CD4-positive, alpha-beta T cell treated with Interleukin-17A for 4 hours (primary cell): ENCODE results near the gene TRABD2A.
A peak's percentile ranks its signal among the peaks of the same experiment; 100 is the strongest.
"Not testable (repeated sequence)": the region's sequence is repeated elsewhere in the genome, so short reads cannot be mapped to it uniquely, and the experiment has no call there.

Experiments
- DNase-seq: peaks from one replicate; pipeline ENCODE4 v3.0.0-alpha.2; 2020; ENCODE audit warnings: mixed read lengths

Gene TRABD2A

GRCh38 chr2:84811839-84812431, 68.9 kb downstream of the TRABD2A start:
- DNase-seq: no peak

GRCh38 chr2:84808279-84808678, 72.6 kb downstream of the TRABD2A start:
- no peak for DNase-seq

- DNase-seq: no peak
Measured at GRCh38 chr2:84807063-84807485, 73.8 kb downstream of the TRABD2A start.

- no peak for DNase-seq
Measured at GRCh38 chr2:84805250-84805958, 75.5 kb downstream of the TRABD2A start.

- DNase-seq: no peak
Measured at GRCh38 chr2:84801811-84802210, 79.1 kb downstream of the TRABD2A start.

- no peak for DNase-seq
Measured at GRCh38 chr2:84800194-84800805, 80.6 kb downstream of the TRABD2A start.

- DNase-seq: no peak
Measured at GRCh38 chr2:84799772-84800171, 81.1 kb downstream of the TRABD2A start.

GRCh38 chr2:84797271-84797670, 83.6 kb downstream of the TRABD2A start:
- no peak for DNase-seq

- DNase-seq: no peak
Measured at GRCh38 chr2:84796798-84797197, 84.1 kb downstream of the TRABD2A start.

GRCh38 chr2:84793641-84794040, 87.2 kb downstream of the TRABD2A start:
- no peak for DNase-seq

- no peak for DNase-seq
Measured at GRCh38 chr2:84792856-84793522, 87.9 kb downstream of the TRABD2A start.

- DNase-seq: no peak
Measured at GRCh38 chr2:84788498-84788897, 92.4 kb downstream of the TRABD2A start.

GRCh38 chr2:84788027-84788426, 92.9 kb downstream of the TRABD2A start:
- DNase-seq: no peak

- no peak for DNase-seq
Measured at GRCh38 chr2:84786601-84787000, 94.3 kb downstream of the TRABD2A start.

GRCh38 chr2:84785950-84786349, 94.9 kb downstream of the TRABD2A start:
- no peak for DNase-seq

- peak; percentile 64 for DNase-seq
Measured at GRCh38 chr2:84782717-84783442, 98.0 kb downstream of the TRABD2A start.

GRCh38 chr2:84781942-84782716, 98.8 kb downstream of the TRABD2A start:
- DNase-seq: peak; percentile 79

- DNase-seq: no peak
Measured at GRCh38 chr2:84779781-84780180, 101.1 kb downstream of the TRABD2A start.

- no peak for DNase-seq
Measured at GRCh38 chr2:84778911-84779690, 101.8 kb downstream of the TRABD2A start.

GRCh38 chr2:84776011-84776410, 104.9 kb downstream of the TRABD2A start:
- no peak for DNase-seq

- not testable (repeated sequence) for DNase-seq
Measured at GRCh38 chr2:84773562-84773961, 107.3 kb downstream of the TRABD2A start.
